Activated CD4-positive, alpha-beta T cell treated with anti-CD3 and anti-CD28 coated beads for 4 hours (primary cell): ENCODE measurements around the gene RSU1.

ENCODE experiments used
- DNase-seq, 2 donors: peaks; one replicate each; pipeline ENCODE4 v3.0.0-alpha.2; 2020

Gene RSU1

GRCh38 chr10:16735671-16736070, 81.6 kb downstream of the RSU1 start:
- no peak for DNase-seq

- no peak for DNase-seq
These were observed 84.8 kb downstream of the RSU1 start for GRCh38 chr10:16732376-16732775.

- DNase-seq: no peak
These were observed 89.0 kb downstream of the RSU1 start for GRCh38 chr10:16728266-16728665.

- no peak for DNase-seq
These were observed 89.6 kb downstream of the RSU1 start for GRCh38 chr10:16727666-16728065.

GRCh38 chr10:16724509-16724908, 92.7 kb downstream of the RSU1 start:
- no peak for DNase-seq

GRCh38 chr10:16720812-16721211, 96.4 kb downstream of the RSU1 start:
- no peak for DNase-seq

GRCh38 chr10:16717622-16718395, 99.4 kb downstream of the RSU1 start:
- no peak for DNase-seq

GRCh38 chr10:16716051-16716450, 101.2 kb downstream of the RSU1 start:
- no peak for DNase-seq

GRCh38 chr10:16713290-16713689, 103.9 kb downstream of the RSU1 start:
- no peak for DNase-seq

- DNase-seq: no peak
These were observed 104.3 kb downstream of the RSU1 start for GRCh38 chr10:16712883-16713282.

- DNase-seq: no peak
These were observed 116.9 kb downstream of the RSU1 start for GRCh38 chr10:16700331-16700730.

GRCh38 chr10:16699435-16700057, 117.7 kb downstream of the RSU1 start:
- no peak for DNase-seq

GRCh38 chr10:16698461-16698860, 118.8 kb downstream of the RSU1 start:
- DNase-seq: no peak

GRCh38 chr10:16690417-16690816, 126.8 kb downstream of the RSU1 start:
- DNase-seq: no peak

- DNase-seq: no peak
These were observed 127.5 kb downstream of the RSU1 start for GRCh38 chr10:16689696-16690095.

GRCh38 chr10:16689227-16689626, 128.0 kb downstream of the RSU1 start:
- DNase-seq: no peak

GRCh38 chr10:16686054-16686902, 130.9 kb downstream of the RSU1 start:
- no peak for DNase-seq

- DNase-seq: no peak
These were observed 131.7 kb downstream of the RSU1 start for GRCh38 chr10:16685551-16685950.

- DNase-seq: no peak
These were observed 135.7 kb downstream of the RSU1 start for GRCh38 chr10:16681521-16681920.

GRCh38 chr10:16679511-16679910, 137.7 kb downstream of the RSU1 start:
- no peak for DNase-seq

GRCh38 chr10:16675334-16675733, 141.9 kb downstream of the RSU1 start:
- DNase-seq: no peak

- no peak for DNase-seq
These were observed 143.0 kb downstream of the RSU1 start for GRCh38 chr10:16674147-16674703.

GRCh38 chr10:16673443-16673842, 143.8 kb downstream of the RSU1 start:
- no peak for DNase-seq
